Psoas muscle (tissue), 8 donors: ENCODE results near the gene BCAR3. TPM values are rescaled to one million over a fixed set of nuclear protein-coding genes. Genes with fewer than 3 reads are reported as not detected.
A peak's percentile ranks its signal among the peaks of the same experiment; 100 is the strongest.

Source experiments
- ATAC-seq, 4 donors: fragments of 200-7000 bp; cut with Tn5 transposase; one replicate each; pipeline ENCODE4 v1.9.1; 2020; ENCODE audit warnings: moderate library complexity in 3 of 4, mild to moderate bottlenecking in 2 of 4
- DNase-seq, 2 donors: peaks; one replicate each; pipeline ENCODE4 v3.0.0-alpha.2; 2020
- H3K27ac ChIP-seq: fragments of 200-600 bp; one replicate; pipeline ENCODE4 v1.8.0; 2022
- H3K27me3 ChIP-seq, 3 donors: fragments of 200-600 bp in 1 of 3; one replicate each; pipeline versions ENCODE4 v1.6.1 to v1.8.0; 2013 to 2022; ENCODE audit warnings: low read length in 2 of 3, mild to moderate bottlenecking in 2 of 3, moderate library complexity in 1 of 3; ENCODE audit not compliant: insufficient read depth in 3 of 3
- H3K36me3 ChIP-seq, 2 donors: fragments of 200-600 bp in 1 of 2; one replicate each; pipeline versions ENCODE4 v1.6.1 to v1.8.0; 2013 to 2022; ENCODE audit warnings: low read depth in 1 of 2, mild to moderate bottlenecking in 1 of 2, moderate library complexity in 1 of 2; ENCODE audit not compliant: insufficient read depth in 1 of 2
- H3K4me1 ChIP-seq: fragments of 200-600 bp; one replicate; pipeline ENCODE4 v1.8.0; 2022
- H3K4me3 ChIP-seq: fragments of 200-600 bp; one replicate; pipeline ENCODE4 v1.8.0; 2022; ENCODE audit warnings: mild to moderate bottlenecking
- H3K9me3 ChIP-seq: fragments of 200-600 bp; one replicate; pipeline ENCODE4 v1.8.0; 2022
- CTCF ChIP-seq: fragments of 200-600 bp; IDR thresholded peaks from one replicate; pipeline ENCODE4 v1.8.0; 2022; ENCODE audit warnings: antibody characterized with exemption
- WGBS, 3 donors: extraction: QIAGEN DNeasy Blood & Tissue Kit; methylation state at CpG; one replicate each; pipeline versions ENCODE4 v1.1.6 to v1.1.7; 2013; 5-methylcytosine and 5-hydroxymethylcytosine counted together
- intact Hi-C, 2 donors: fragments of 100-400 bp; cut with DNase I; formaldehyde crosslinking; loops; one replicate each; pipeline versions ENCODE4 v1.11.0 to v1.14.2; 2022
- polyA plus RNA-seq, 3 donors: library from polyadenylated mRNA; stranded (reverse); fragments of 200-250 nt; gene quantifications; one replicate each; pipeline ENCODE4 v1.2.3, GENCODE V29; 2013
- total RNA-seq, 4 donors: library from RNA; stranded (reverse); fragmentation: NEBNext Ultra II Directional in 2 of 4; extraction: Animal tissue kit (Norgen Biotek cat#: 25700) in 2 of 4; gene quantifications; one replicate each; pipeline versions ENCODE4 v1.2.1 to v1.2.4, GENCODE V29; 2021 to 2023
- donor health status: healthy with polysubstance abuse.
- donor health status: DM: no; HTN: no; CAD: no; lungs with moderate emphysema.
- donor health status: Bipolar disorder and iron deficiency.
- donor health status: healthy.
- donor health status: DM: yes; HTN: yes; CAD: no.
- donor health status: DM: no; HTN: no; CAD: no.
- donor health status: DM: no; HTN: no; CAD: no.
- donor health status: DM: yes; HTN: yes; CAD: no.

Gene BCAR3
- total and polyA plus RNA-seq, 7 donors: 15.8 to 64.1 (median 18.4) TPM

- peaks cover 0 to 4% of the 10 kb centered on the region in 2 donors for H3K36me3 ChIP-seq
- no peaks in the 10 kb centered on the region for H3K9me3 ChIP-seq
- H3K27me3 ChIP-seq: no peaks in the 10 kb centered on the region
- H3K4me3 ChIP-seq: no peak overlapping the region
- intact Hi-C loops: no loop called here
- DNase-seq (no peak), ATAC-seq (peak in 2 of 4 donors; percentile 37)
- TF ChIP-seq CTCF: no peak
- no peaks in the 10 kb centered on the region for H3K4me1 ChIP-seq
- H3K27ac ChIP-seq: no peak overlapping the region
Observed at GRCh38 chr1:93649231-93649630, 32.4 kb downstream of the BCAR3 start.

- Histone ChIP-seq H3K4me3 (no peak overlapping the region), H3K9me3 (no peaks in the 10 kb centered on the region), H3K36me3 (peaks cover 0 to 4% of the 10 kb centered on the region in 2 donors), H3K4me1 (no peaks in the 10 kb centered on the region), H3K27me3 (no peaks in the 10 kb centered on the region), H3K27ac (no peak overlapping the region)
- WGBS, 3 donors: 93 to 97% (median 95%) methylated on average over 2 of the region's 2 CpGs
- no peak for TF ChIP-seq CTCF
- ATAC-seq (no peak), DNase-seq (no peak)
- intact Hi-C loops: no loop called here
Observed at GRCh38 chr1:93648656-93649055, 33.0 kb downstream of the BCAR3 start.

- 83 to 87% (median 85%) methylated on average over 5 of the region's 5 CpGs for WGBS, 3 donors
- TF ChIP-seq CTCF: no peak
- Histone ChIP-seq H3K4me3 (no peak overlapping the region), H3K36me3 (peaks cover 2 to 16% of the 10 kb centered on the region in 2 donors), H3K4me1 (no peaks in the 10 kb centered on the region), H3K27me3 (no peaks in the 10 kb centered on the region), H3K27ac (no peak overlapping the region), H3K9me3 (no peaks in the 10 kb centered on the region)
- intact Hi-C loops: no loop called here
- ATAC-seq: no peak
- no peak for DNase-seq
Observed at GRCh38 chr1:93641527-93641926, 40.1 kb downstream of the BCAR3 start.

- intact Hi-C loops: no loop called here
- Histone ChIP-seq H3K27me3 (no peaks in the 10 kb centered on the region), H3K36me3 (peaks cover 2 to 16% of the 10 kb centered on the region in 2 donors), H3K4me1 (no peaks in the 10 kb centered on the region), H3K9me3 (no peaks in the 10 kb centered on the region), H3K4me3 (no peak overlapping the region), H3K27ac (no peak overlapping the region)
- 90 to 95% (median 90%) methylated on average over 8 of the region's 8 CpGs for WGBS, 3 donors
- DNase-seq: no peak
- ATAC-seq: no peak
- TF ChIP-seq CTCF: no peak
Observed at GRCh38 chr1:93640656-93641440, 40.8 kb downstream of the BCAR3 start.

GRCh38 chr1:93638981-93639380 is 42.7 kb downstream of the BCAR3 start:
- 68 to 74% (median 68%) methylated on average over 8 of the region's 8 CpGs for WGBS, 3 donors
- Histone ChIP-seq H3K27ac (no peak overlapping the region), H3K27me3 (no peaks in the 10 kb centered on the region), H3K9me3 (no peaks in the 10 kb centered on the region), H3K4me1 (no peaks in the 10 kb centered on the region), H3K36me3 (peaks cover 2 to 16% of the 10 kb centered on the region in 2 donors), H3K4me3 (no peak overlapping the region)
- ATAC-seq (no peak), DNase-seq (no peak)
- TF ChIP-seq CTCF: no peak
- intact Hi-C loops: no loop called here
